GM19099 (cell line): ENCODE data around the gene SDHAF3.

ENCODE experiments used
- POLR2A ChIP-seq: IDR thresholded peaks from 3 replicates; pipeline ENCODE4 v1.6.1; 2011; ENCODE audit warnings: low read depth; ENCODE audit not compliant: insufficient read length; ENCODE audit errors: extremely low read depth

Gene SDHAF3

GRCh38 chr7:97117372-97118188, at the start of gene SDHAF3:
TSS of gene SDHAF3 (plus strand) at chr7:97117698. CDS start at chr7:97117724, 26 bp downstream.
- TF ChIP-seq POLR2A = peak; percentile 98

GRCh38 chr7:97075928-97076327, 41.6 kb upstream of the SDHAF3 start:
- no peak for TF ChIP-seq POLR2A

- no peak for TF ChIP-seq POLR2A
Observed at GRCh38 chr7:97078023-97078969, 39.2 kb upstream of the SDHAF3 start.

DNA sequence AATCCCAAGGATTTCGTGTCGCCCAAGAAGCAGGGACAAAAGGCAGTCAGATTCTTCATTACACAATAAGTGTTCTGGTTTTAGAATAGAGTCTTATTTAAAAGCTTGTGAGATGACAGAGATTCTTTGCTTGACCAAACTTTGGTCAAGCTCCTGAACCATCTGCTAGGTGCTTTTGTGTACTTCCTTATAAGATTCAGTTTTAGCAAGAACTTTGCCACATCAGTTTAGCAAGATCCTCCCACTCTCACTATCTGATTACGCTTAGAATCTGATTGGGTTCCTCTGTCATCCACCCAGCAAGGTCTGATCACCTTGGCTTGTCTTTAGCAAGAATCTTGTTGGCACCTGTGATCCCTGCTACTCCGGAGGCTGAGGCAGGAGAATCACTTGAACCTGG, 38.2 kb upstream of the SDHAF3 start:
- no peak for TF ChIP-seq POLR2A

- TF ChIP-seq POLR2A = no peak
Observed at GRCh38 chr7:97081521-97082300, 35.8 kb upstream of the SDHAF3 start.

DNA sequence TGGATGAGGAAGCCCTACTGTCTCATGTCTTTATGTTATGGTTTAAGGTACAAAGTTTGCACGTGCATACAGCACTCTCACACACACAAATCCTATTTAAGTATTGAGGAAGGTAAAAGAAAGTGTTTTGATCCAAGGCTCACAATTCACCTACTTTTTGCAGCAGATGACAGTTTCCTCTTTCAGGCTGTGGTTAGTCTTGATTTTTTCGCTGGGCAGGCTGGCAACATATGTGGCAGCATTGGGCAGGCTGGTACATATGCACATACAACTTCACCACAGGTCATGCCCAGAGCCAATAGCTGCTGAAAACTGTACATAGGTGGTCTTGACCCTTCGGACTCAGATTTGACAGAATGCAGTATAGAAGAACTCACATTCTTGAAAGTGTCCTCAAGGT, 29.1 kb upstream of the SDHAF3 start:
- TF ChIP-seq POLR2A = no peak

- TF ChIP-seq POLR2A = no peak
Observed at GRCh38 chr7:97089771-97090170, 27.7 kb upstream of the SDHAF3 start.

GRCh38 chr7:97090761-97091353, 26.6 kb upstream of the SDHAF3 start:
- TF ChIP-seq POLR2A = no peak

- no peak for TF ChIP-seq POLR2A
Observed at GRCh38 chr7:97094284-97094930, 23.1 kb upstream of the SDHAF3 start.

DNA sequence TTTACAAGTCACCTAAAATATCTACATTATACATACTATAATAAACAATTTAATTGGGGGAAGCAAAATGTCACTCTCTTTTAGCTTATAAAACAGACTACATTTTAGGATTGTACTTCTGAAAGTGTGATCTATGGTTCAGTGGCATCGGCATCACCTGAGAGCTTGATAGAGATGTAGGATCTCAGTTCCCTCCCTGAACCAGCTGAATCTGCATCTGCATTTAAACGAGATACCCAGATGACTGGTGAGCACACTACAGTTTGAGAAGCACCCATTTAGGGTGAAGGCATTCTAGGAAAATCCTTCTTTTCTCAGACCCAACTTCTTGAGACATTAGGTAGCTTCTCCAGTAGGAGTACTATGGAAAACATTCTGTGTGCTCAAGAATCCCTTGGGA, 21.5 kb upstream of the SDHAF3 start:
- no peak for TF ChIP-seq POLR2A

DNA sequence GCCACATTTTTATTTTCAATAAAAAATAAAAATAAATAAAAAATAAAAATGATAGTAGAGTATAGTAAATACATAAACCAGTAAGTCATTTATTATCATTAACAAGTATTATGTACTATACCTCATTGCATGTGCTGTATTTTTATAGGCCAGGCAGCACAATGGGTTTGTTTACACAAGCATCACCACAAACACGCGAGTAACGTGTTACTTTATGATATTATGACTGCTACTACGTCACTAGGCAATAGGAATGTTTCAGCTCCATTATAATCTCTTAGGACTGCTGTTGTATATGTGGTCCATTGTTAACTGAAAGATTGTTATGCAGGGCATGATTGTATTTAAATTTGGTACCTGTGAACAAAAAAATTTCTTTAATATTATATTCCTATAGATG, 20.8 kb upstream of the SDHAF3 start:
- no peak for TF ChIP-seq POLR2A

DNA sequence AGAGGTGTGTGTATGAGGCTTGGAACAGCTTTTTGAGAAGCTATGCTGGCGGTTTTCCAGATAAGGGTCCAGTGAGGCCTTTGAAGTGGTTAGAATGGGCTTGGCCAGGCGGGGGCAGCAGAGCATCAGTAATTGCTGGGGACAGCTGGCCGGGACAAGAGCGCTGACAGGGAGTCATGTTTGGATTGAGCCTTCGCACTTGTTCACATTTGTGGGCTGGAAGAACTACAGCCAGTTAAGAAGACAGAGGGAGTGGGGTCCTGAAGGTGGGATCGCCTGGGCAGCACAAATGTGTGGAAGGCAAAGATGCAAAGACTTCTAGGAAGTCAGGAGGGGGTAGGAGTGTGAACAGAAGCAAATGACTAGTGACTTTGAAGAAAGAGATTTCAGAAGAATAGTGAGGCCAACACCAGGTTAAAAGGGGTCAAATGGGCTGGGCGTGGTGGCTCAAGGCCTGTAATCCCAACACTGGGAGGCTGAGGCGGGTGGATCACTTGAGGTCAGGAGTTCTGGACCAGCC, 12.7 kb upstream of the SDHAF3 start:
- no peak for TF ChIP-seq POLR2A

DNA sequence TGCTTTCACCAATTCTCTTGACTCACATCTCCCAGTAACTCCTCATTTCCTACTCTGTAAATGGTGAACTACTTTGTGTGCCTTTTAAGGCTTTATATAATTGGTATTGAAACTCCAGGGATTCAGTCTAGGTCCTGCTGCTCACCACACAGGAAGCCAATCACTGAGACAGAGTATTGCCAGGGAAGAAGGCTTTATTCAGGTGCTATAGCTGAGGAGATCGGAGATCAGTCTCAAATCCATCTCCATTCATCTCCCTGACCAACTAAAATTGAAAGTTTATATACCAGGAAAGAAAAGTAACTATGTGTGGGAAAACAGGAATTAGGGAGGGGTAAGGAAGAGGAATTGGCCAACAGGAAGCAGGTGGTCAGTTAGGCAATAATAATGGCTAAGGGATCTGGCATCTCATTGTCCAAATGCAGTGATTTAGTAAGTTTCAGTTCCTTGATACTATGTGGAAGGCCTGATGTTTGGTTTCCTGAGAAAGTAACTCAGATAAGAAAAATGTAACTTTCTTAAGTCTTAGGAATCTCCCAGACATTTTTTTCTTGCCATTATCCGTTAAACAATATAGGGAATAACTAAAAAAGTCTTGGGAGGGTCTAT, 10.2 kb upstream of the SDHAF3 start:
- no peak for TF ChIP-seq POLR2A
